CD8-positive, alpha-beta memory T cell (primary cell): ENCODE data around the gene CHRNG. TPM values are rescaled to one million over a fixed set of nuclear protein-coding genes. Genes with fewer than 3 reads are reported as not detected.
"Not testable (repeated sequence)": the region's sequence is repeated elsewhere in the genome, so short reads cannot be mapped to it uniquely, and the experiment has no call there.

Experiments
- CTCF ChIA-PET: fragments of 350-600 bp; sonication (Branson Sonifier 250); formaldehyde crosslinking; loops from one replicate; lab custom pipeline; 2021; ENCODE audit warnings: antibody characterized with exemption; lab: Charles Lee
- POLR2A ChIA-PET: fragments of 350-600 bp; sonication (Branson Sonifier 250); formaldehyde crosslinking; loops from one replicate; lab custom pipeline; 2021; ENCODE audit warnings: antibody characterized with exemption; lab: Charles Lee
- DNase-seq, 5 donors: peaks; one replicate each; pipeline versions ENCODE4 v3.0.0 to v3.0.0-alpha.2; 2020 to 2022; ENCODE audit warnings: mixed read lengths in 1 of 5
- H3K27ac ChIP-seq: one replicate; pipeline ENCODE4 v1.7.0; 2013; ENCODE audit warnings: low read depth, mild to moderate bottlenecking, low read length, moderate library complexity
- H3K27me3 ChIP-seq: 2 replicates; pipeline ENCODE4 v1.7.0; 2013; ENCODE audit warnings: low read length, mild to moderate bottlenecking; ENCODE audit not compliant: insufficient read depth, poor library complexity, severe bottlenecking
- H3K36me3 ChIP-seq: 2 replicates; pipeline ENCODE4 v1.7.0; 2013; ENCODE audit warnings: mild to moderate bottlenecking, low read length, moderate library complexity; ENCODE audit not compliant: insufficient read depth
- H3K4me1 ChIP-seq: 2 replicates; pipeline ENCODE4 v1.7.0; 2013; ENCODE audit warnings: mild to moderate bottlenecking, low read length, moderate library complexity; ENCODE audit not compliant: insufficient read depth
- H3K4me3 ChIP-seq: 2 replicates; pipeline ENCODE4 v1.7.0; 2013; ENCODE audit warnings: mild to moderate bottlenecking, low read length
- H3K9me3 ChIP-seq: 2 replicates; pipeline ENCODE4 v1.7.0; 2013; ENCODE audit warnings: mild to moderate bottlenecking, low read length
- H3K27ac Mint-ChIP-seq, 8 donors: one replicate each; pipeline ENCODE4 v1.8.0; 2020 to 2021; ENCODE audit warnings: mixed read lengths in 8 of 8, mild to moderate bottlenecking in 6 of 8, inconsistent platforms in 3 of 8, moderate library complexity in 3 of 8
- H3K27me3 Mint-ChIP-seq, 2 donors: one replicate each; pipeline ENCODE4 v1.8.0; 2020 to 2021; ENCODE audit warnings: mixed read lengths in 2 of 2, mild to moderate bottlenecking in 1 of 2, moderate library complexity in 1 of 2
- H3K36me3 Mint-ChIP-seq, 3 donors: one replicate each; pipeline ENCODE4 v1.8.0; 2020 to 2021; ENCODE audit warnings: mixed read lengths in 3 of 3, inconsistent platforms in 1 of 3, mild to moderate bottlenecking in 1 of 3
- H3K4me1 Mint-ChIP-seq, 3 donors: one replicate each; pipeline ENCODE4 v1.8.0; 2020 to 2021; ENCODE audit warnings: mixed read lengths in 3 of 3, inconsistent platforms in 1 of 3, mild to moderate bottlenecking in 1 of 3
- H3K4me3 Mint-ChIP-seq, 7 donors: one replicate each; pipeline ENCODE4 v1.8.0; 2020 to 2021; ENCODE audit warnings: mixed read lengths in 7 of 7, mild to moderate bottlenecking in 6 of 7, moderate library complexity in 4 of 7, inconsistent platforms in 2 of 7
- H3K9me3 Mint-ChIP-seq, 5 donors: one replicate each; pipeline ENCODE4 v1.8.0; 2020 to 2022; ENCODE audit warnings: mixed read lengths in 5 of 5, mild to moderate bottlenecking in 3 of 5, moderate library complexity in 2 of 5, inconsistent platforms in 1 of 5
- polyA plus RNA-seq: library from polyadenylated mRNA; unstranded; fragments of 300-500 nt; fragmentation: Illumina TruSeq; gene quantifications from one replicate; pipeline ENCODE4 v1.2.3, GENCODE V29; 2021
- total RNA-seq, 2 experiments: library from RNA; stranded (reverse); gene quantifications; one replicate each; pipeline ENCODE4 v1.2.3, GENCODE V29; 2021

The CHRNG gene
- total and polyA plus RNA-seq, 3 experiments from 2014 or later = not detected

DNA sequence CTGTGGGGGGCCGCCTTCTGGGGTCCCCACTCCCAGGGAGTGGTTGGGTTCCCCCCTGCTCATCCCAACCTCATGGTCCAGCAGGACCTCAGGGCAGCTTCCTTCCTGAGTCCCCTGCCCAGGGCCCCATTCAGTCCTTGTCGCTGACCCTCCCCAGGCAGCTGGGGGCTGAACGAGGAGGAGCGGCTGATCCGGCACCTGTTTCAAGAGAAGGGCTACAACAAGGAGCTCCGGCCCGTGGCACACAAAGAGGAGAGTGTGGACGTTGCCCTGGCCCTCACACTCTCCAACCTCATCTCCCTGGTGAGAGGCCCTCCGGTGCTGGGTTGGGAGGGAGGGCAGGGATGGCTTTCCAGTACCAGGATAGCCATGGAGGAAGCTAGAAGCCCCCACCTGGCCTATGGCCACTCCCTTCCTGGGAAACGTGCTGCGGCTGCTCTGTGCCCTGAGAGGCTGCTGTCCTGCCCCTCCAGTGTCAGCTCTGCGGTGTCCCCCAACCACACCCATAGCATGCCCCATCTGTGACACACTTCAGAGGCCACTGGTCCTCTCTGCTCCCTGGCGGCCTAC, 13.0 kb upstream of the CHRNG start:
- peaks cover 20 to 30% (median 22%) of the 10 kb centered on the region in 3 donors for H3K4me1 Mint-ChIP-seq
- no peak overlapping the region for H3K4me3 Mint-ChIP-seq
- H3K36me3 ChIP-seq = no peaks in the 10 kb centered on the region
- H3K9me3 ChIP-seq = no peaks in the 10 kb centered on the region
- peaks cover 0 to 1% (median 0%) of the 10 kb centered on the region in 3 donors for H3K36me3 Mint-ChIP-seq
- H3K27me3 ChIP-seq = peaks cover 20% of the 10 kb centered on the region
- H3K9me3 Mint-ChIP-seq = no peaks in the 10 kb centered on the region
- ChIA-PET CTCF (no interaction called here), POLR2A (no interaction called here)
- no peak overlapping the region for H3K27ac Mint-ChIP-seq
- H3K27ac ChIP-seq = no peak overlapping the region
- peaks cover 25% of the 10 kb centered on the region for H3K4me1 ChIP-seq
- DNase-seq = no peak
- H3K27me3 Mint-ChIP-seq = peaks cover 29 to 51% of the 10 kb centered on the region in 2 donors
- no peak overlapping the region for H3K4me3 ChIP-seq

DNA sequence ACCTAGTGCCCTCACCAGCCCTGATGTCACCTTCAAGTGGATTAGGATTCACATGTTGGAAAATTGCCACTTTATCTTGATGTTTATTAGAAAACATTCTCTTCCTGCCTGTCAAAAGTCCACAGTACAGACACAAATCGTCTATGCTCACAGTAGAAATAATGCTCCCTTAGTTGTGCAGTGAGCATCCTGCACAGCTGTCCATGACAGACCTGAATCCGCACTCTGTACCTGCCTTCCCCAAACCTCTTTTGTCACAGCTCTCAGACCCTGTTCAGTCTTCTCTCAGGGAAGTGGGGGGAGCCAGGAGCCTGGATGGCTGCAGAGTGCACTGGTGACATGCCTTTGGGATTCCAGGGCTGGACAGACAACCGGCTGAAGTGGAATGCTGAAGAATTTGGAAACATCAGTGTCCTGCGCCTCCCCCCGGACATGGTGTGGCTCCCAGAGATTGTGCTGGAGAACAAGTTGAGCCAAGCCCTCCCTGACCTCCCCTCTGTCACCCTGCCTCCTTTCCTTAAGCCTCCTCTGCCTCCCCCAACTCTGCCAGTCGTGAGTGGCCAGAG, 11.5 kb upstream of the CHRNG start:
- no peak overlapping the region for H3K27ac ChIP-seq
- no peak overlapping the region for H3K4me3 ChIP-seq
- Mint-ChIP-seq H3K36me3 (peaks cover 0 to 1% (median 0%) of the 10 kb centered on the region in 3 donors), H3K9me3 (no peaks in the 10 kb centered on the region), H3K4me1 (peaks cover 17 to 24% (median 19%) of the 10 kb centered on the region in 3 donors), H3K4me3 (peak overlapping the region in 1 of 7 donors; percentile 7), H3K27me3 (peaks cover 27 to 50% of the 10 kb centered on the region in 2 donors), H3K27ac (peak overlapping the region in 1 of 8 donors; percentile 36)
- no peak for DNase-seq
- peaks cover 22% of the 10 kb centered on the region for H3K4me1 ChIP-seq
- no peaks in the 10 kb centered on the region for H3K36me3 ChIP-seq
- CTCF ChIA-PET = no interaction called here
- POLR2A ChIA-PET = no interaction called here
- H3K27me3 ChIP-seq = peaks cover 10% of the 10 kb centered on the region
- H3K9me3 ChIP-seq = no peaks in the 10 kb centered on the region

DNA sequence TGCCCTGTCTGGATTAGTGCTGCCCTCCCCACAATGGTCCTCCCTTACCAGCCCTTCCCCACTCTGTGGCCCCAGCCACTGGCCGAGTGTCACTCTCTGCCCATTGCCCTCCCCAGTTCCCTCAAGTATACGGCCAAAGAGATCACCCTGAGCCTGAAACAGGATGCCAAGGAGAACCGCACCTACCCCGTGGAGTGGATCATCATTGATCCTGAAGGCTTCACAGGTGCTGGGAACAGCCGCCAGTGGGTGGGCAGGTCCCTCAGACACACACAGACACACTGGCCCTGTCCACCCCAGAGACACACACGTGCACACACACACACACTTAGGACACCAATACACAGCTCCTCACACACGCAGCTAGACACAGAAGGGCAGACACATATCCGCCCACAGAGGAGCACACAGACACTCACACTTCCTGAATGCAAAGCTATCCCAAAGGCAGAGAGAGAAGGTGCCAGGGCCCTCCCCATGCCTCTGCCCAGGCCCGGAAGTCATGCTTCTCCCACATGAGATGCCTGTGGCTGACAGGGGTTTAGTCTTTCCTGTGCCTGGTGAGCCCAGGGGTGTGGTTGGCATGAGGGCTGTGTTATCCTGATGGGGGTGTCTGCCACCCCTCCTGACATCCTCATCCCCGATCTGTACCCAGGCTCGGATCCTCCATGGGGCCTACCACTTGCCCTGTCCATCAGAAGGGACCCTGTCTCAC, 10.6 kb upstream of the CHRNG start:
- peak overlapping the region in 3 of 7 donors; percentile 5 to 25 (median 21) for H3K4me3 Mint-ChIP-seq
- peaks cover 15 to 19% (median 16%) of the 10 kb centered on the region in 3 donors for H3K4me1 Mint-ChIP-seq
- peaks cover 7% of the 10 kb centered on the region for H3K27me3 ChIP-seq
- no peak overlapping the region for H3K4me3 ChIP-seq
- peaks cover 0 to 1% (median 0%) of the 10 kb centered on the region in 3 donors for H3K36me3 Mint-ChIP-seq
- peak overlapping the region in 4 of 8 donors; percentile 18 to 31 (median 26) for H3K27ac Mint-ChIP-seq
- H3K4me1 ChIP-seq = peaks cover 15% of the 10 kb centered on the region
- H3K27me3 Mint-ChIP-seq = peaks cover 23 to 51% of the 10 kb centered on the region in 2 donors
- no peaks in the 10 kb centered on the region for H3K9me3 ChIP-seq
- ChIA-PET CTCF (interaction anchor here (0.6 kb wide), 1 partner anchor 11 kb away, joined by 3 read pairs; no protein-coding TSS in a partner anchor), POLR2A (no interaction called here)
- H3K27ac ChIP-seq = no peak overlapping the region
- no peak for DNase-seq
- no peaks in the 10 kb centered on the region for H3K9me3 Mint-ChIP-seq
- H3K36me3 ChIP-seq = no peaks in the 10 kb centered on the region

DNA sequence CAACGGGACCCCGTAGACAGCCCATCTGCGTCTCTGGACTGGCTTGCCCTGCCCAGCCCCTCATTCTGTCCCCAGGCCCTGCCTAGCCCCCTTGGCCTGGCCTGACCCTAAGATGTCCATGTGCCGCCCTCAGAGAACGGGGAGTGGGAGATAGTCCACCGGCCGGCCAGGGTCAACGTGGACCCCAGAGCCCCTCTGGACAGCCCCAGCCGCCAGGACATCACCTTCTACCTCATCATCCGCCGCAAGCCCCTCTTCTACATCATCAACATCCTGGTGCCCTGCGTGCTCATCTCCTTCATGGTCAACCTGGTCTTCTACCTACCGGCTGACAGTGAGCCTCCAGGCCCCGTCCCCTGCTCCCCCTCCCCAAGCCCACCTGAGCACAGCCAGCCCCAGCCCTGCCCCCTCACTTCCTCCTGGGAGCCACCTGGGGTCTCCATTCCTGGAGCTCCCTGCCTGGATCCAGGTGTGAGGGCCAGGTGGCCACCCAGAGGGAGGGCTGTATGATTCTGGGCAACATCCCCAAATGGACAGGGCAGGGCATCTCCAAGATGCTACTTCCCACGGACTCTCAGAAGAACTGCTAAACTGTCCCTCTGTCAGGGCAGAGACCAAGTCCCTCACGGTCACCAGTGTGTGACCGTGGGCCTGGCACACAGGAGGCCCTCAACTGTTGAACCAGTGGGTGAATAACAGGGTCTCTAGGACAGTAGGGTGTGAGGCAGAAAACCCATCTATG, 9.5 kb upstream of the CHRNG start:
- Mint-ChIP-seq H3K4me1 (peaks cover 13 to 16% (median 15%) of the 10 kb centered on the region in 3 donors), H3K36me3 (peaks cover 0 to 1% (median 0%) of the 10 kb centered on the region in 3 donors), H3K27me3 (peaks cover 24 to 48% of the 10 kb centered on the region in 2 donors), H3K4me3 (no peak overlapping the region), H3K27ac (no peak overlapping the region), H3K9me3 (no peaks in the 10 kb centered on the region)
- no peak overlapping the region for H3K4me3 ChIP-seq
- no peaks in the 10 kb centered on the region for H3K9me3 ChIP-seq
- no peak overlapping the region for H3K27ac ChIP-seq
- POLR2A ChIA-PET = no interaction called here
- H3K4me1 ChIP-seq = peaks cover 15% of the 10 kb centered on the region
- no peaks in the 10 kb centered on the region for H3K27me3 ChIP-seq
- DNase-seq = no peak
- CTCF ChIA-PET = interaction anchor here (0.6 kb wide), 1 partner anchor 12 kb away, joined by 3 read pairs; no protein-coding TSS in a partner anchor
- H3K36me3 ChIP-seq = no peaks in the 10 kb centered on the region

DNA sequence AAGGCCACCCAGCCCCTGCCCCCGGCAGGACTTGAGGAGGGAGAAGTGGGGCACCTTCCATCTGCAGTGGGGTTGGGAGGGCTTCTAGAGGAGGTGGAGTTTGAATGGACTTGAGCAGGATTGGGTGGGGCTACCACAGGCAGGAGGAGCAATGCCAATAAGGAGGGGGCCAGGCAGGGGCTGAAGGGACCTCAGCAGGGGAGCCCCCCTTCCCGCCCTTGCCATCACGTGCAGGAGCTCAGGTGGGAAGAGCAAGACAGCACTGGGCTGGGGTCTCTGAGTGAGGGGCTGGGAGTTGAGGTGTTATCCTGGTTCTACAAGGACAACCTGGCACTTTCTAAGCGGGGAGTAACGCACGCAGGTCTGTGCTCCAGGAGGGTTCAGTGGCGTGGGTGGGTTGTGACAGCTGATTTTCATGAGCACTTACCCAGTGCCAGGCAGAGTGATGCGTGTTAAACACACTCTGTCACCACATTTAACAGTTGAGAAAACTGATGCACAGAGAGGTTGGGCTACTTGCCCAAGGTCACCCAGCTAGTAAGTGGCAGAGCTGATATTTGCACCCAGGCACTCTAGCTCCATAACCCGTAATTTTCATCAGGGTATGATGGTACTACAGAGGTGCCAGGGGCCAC, 8.7 kb upstream of the CHRNG start:
- Mint-ChIP-seq H3K4me1 (peaks cover 13 to 16% (median 15%) of the 10 kb centered on the region in 3 donors), H3K9me3 (no peaks in the 10 kb centered on the region), H3K27ac (peak overlapping the region in 1 of 8 donors; percentile 41), H3K27me3 (peaks cover 24 to 48% of the 10 kb centered on the region in 2 donors), H3K4me3 (no peak overlapping the region), H3K36me3 (peaks cover 0 to 1% (median 0%) of the 10 kb centered on the region in 3 donors)
- H3K4me3 ChIP-seq = no peak overlapping the region
- POLR2A ChIA-PET = no interaction called here
- CTCF ChIA-PET = interaction anchor here (2.0 kb wide), 1 partner anchor 10 kb away, joined by 6 read pairs; the partner anchor contains the start of gene PRSS56
- no peak for DNase-seq
- H3K36me3 ChIP-seq = no peaks in the 10 kb centered on the region
- H3K27ac ChIP-seq = no peak overlapping the region
- no peaks in the 10 kb centered on the region for H3K9me3 ChIP-seq
- H3K27me3 ChIP-seq = no peaks in the 10 kb centered on the region
- H3K4me1 ChIP-seq = peaks cover 15% of the 10 kb centered on the region

DNA sequence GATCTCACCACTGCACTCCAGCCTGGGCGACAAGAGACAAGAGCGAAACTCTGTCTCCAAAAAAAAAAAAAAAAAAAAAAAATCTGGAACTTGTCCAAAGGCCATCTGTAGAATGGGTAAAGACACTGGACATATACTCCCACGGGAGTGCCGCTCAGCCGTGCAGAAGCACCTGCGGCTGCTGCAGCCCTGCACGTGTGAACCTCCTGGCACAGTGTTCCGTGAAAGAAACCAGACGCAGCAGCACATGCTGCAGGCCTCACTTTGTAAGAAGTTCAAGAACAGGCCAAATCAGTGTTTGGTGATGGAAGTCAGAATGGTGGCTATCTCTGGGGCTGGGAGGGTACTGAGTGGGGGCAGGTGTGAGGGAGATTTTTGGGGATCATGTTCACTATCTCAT, 7.1 kb upstream of the CHRNG start:
- no peak overlapping the region for H3K27ac Mint-ChIP-seq

DNA sequence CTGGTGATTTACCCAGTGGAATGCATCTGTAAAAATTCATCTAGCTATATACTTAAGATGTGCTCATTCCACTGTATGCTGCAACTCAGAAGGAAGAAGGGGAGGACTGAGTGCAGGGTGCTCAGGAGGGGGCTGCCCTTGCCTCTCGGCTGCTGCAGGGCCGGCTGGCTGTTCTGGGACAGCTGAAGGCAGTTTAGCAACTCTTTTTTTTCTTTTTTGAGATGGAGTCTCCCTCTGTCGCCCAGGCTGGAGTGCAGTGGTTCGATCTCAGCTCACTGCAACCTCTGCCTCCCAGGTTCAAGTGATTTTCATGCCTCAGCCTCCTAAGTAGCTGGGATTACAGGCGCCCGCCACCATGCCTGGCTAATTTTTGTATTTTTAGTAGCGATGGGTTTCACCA, 6.7 kb upstream of the CHRNG start:
- peaks cover 11 to 15% (median 15%) of the 10 kb centered on the region in 3 donors for H3K4me1 Mint-ChIP-seq
- H3K36me3 ChIP-seq, H3K27ac ChIP-seq, DNase-seq, POLR2A ChIA-PET, H3K27ac Mint-ChIP-seq, H3K4me3 Mint-ChIP-seq, H3K9me3 Mint-ChIP-seq, H3K36me3 Mint-ChIP-seq, H3K27me3 ChIP-seq, H3K9me3 ChIP-seq, H3K4me3 ChIP-seq: not testable (repeated sequence)
- peaks cover 23 to 45% of the 10 kb centered on the region in 2 donors for H3K27me3 Mint-ChIP-seq
- CTCF ChIA-PET = interaction anchor here (2.0 kb wide), 1 partner anchor 11 kb away, joined by 7 read pairs; no protein-coding TSS in a partner anchor
- H3K4me1 ChIP-seq = peaks cover 15% of the 10 kb centered on the region

More for the DNA sequence above, 7.1 kb upstream of the CHRNG start:
- Mint-ChIP-seq H3K4me3 (no peak overlapping the region), H3K27me3 (peaks cover 23 to 47% of the 10 kb centered on the region in 2 donors), H3K36me3 (no peaks in the 10 kb centered on the region), H3K4me1 (peaks cover 13 to 16% (median 15%) of the 10 kb centered on the region in 3 donors), H3K9me3 (no peaks in the 10 kb centered on the region)
- CTCF ChIA-PET = interaction anchor here (2.0 kb wide), 2 partner anchors 10 to 12 kb away, joined by 6 to 7 read pairs; partner anchors contain the start of gene PRSS56
- DNase-seq = no peak
- peaks cover 15% of the 10 kb centered on the region for H3K4me1 ChIP-seq
- no peaks in the 10 kb centered on the region for H3K36me3 ChIP-seq
- no peak overlapping the region for H3K27ac ChIP-seq
- POLR2A ChIA-PET = no interaction called here
- no peaks in the 10 kb centered on the region for H3K9me3 ChIP-seq
- H3K27me3 ChIP-seq = no peaks in the 10 kb centered on the region
- no peak overlapping the region for H3K4me3 ChIP-seq
